NCI-H1105 (cell line): ENCODE data around the gene ARHGAP26.
"Not testable (repeated sequence)": the region's sequence is repeated elsewhere in the genome, so short reads cannot be mapped to it uniquely, and the experiment has no call there.

Experiments used
- DNase-seq: peaks from one replicate; lab custom pipeline; 2025; lab: John Stamatoyannopoulos, UW

ARHGAP26 gene

DNA sequence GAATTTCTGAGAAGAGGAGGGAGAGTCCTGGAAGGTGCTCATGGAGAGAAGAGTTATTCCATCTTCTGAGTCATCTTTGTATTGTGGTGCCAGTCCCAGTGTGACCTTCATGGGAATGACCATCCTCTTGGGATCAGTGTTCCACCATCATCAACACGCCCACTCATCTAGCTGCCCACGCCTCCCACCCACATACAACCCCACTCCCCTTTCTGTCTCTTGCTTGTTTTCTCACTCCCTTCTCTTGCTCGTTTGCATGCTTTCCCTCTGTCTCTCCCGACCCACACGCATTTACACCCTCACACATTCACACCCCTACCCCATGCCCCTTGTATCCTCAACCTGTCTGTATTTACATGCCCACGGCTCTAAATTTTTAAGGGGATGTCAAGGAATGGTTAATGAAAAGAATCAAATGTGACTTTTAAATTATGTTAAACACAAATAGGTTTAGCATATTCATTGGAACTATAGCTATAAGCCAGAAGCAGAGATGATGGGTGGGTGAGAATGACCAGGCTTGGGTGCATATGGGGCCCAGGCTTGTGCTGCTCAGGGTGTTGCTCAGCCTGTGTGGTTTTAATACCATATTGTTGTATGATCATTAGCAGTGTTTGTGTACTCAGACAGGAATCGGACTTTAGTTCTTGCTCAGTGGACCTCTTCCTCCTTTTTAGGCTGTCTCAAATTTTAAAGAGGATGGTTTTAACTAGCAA lies 160.4 kb downstream of the ARHGAP26 start:
- no peak for DNase-seq

- no peak for DNase-seq
Measured at GRCh38 chr5:142931896-142932686, 161.9 kb downstream of the ARHGAP26 start.

GRCh38 chr5:142934051-142934762 lies 164.0 kb downstream of the ARHGAP26 start:
- DNase-seq, result peak; percentile 28

- DNase-seq, result no peak
Measured at GRCh38 chr5:142935014-142935413, 164.8 kb downstream of the ARHGAP26 start.

DNA sequence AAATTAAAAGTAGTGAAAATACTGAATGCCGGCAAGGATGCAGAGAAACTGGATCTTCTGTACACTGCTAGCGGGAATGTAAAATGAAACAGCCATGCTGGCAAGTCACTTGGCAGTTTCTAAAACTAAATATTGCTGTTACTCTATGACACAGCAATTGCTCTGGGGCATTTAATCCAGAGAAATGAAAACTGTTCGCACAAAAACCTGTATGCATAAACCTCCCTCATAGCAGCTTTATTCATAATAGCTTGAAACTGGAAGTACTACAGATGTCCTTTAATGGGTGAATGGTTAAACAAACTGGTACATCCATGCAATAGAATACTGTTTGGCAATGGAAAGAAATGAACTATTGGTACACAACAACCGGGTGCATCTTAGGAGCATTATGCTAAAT lies 167.2 kb downstream of the ARHGAP26 start:
- no peak for DNase-seq

- DNase-seq, result no peak
Measured at GRCh38 chr5:142938266-142938880, 168.2 kb downstream of the ARHGAP26 start.

DNA sequence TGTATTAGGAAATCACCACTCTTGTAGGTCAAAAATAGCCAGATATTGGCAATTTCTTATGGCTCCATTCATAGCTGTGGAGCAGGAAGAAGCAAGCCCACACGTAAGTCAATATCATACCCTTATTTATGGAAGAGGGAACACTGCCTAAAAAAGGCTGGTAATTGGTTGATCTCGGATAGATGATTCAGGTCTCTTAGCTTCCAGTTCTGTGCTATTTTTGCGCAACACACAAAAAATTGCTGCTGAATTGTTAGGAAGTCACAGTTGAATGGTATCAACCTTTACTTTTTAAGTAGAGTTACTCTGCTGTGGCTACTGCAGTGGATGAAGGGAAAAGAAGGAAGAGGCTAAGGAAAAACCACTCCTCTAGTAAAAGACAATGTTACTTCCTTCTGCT lies 168.8 kb downstream of the ARHGAP26 start:
- no peak for DNase-seq

DNA sequence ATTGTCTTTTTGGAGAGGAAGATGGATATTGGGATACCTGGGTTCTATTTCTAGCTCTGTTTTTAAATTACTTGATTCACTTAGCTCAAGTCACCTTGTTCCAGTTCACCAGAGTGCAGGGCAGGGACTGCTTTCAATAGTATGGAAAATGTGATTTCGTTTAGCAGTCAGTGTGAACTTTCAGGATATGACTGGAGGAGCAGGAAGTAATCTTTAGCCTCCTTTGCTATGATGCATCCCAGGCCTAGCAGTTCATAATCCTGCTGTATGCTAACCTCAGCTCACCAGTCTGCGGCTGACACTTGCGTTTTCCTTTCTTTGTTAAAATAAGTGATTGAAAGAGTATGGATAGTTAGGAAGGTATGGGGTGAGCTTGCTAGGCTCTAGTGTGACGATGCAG lies 169.7 kb downstream of the ARHGAP26 start:
- no peak for DNase-seq

DNA sequence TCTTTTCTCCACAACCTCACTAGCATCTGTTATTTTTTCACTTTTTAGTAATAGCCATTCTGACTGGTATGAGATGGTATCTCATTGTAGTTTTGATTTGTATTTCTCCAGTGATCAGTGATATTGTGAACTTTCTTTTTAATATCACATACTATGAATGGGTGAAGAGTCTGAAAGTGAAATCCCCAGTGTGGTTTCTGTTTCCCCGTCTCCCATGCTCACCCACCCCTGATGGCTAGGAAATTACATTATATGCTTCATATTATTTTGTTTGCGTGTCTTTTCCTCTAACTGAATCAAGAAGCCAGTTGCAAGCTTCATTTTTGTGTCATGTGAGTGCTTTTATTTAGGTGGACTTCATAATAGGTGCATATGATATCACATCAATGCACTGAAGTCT lies 171.1 kb downstream of the ARHGAP26 start:
- no peak for DNase-seq

DNA sequence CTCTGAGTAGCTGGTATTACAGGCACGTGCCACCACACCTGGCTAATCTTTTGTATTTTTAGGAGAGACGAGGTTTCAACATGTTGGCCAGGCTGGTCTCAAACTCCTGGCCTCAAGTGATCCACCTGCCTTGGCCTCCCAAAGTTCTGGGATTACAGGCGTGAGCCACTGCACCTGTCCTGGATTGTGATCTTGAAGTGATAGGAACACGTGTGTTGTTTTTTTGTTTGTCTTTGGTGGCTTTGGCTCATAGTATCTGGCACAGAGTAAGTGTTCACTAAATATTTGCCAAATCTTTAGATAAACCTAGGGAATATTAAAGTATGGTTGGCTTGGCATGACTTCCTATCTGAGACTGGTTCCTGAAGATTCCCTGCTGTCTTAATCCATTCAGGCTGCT lies 172.7 kb downstream of the ARHGAP26 start:
- no peak for DNase-seq

DNA sequence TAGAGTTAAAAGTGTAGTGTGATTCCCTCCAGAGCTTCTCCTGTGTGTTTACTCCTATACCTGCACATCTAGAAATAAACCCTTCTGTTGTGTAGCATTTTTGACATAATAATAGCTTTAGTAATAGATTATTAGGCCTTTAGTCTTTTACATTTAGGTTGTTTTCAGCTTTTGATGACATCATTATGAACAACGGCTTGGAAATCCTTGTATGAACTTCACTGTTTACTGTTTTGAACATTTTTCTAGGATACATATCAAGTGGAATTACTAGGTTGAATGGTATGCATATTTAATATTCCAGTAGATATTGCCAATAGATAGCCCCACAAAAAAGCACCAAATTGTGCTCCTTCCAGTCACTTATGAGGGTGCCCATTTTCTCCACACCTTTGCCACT lies 174.0 kb downstream of the ARHGAP26 start:
- no peak for DNase-seq

DNA sequence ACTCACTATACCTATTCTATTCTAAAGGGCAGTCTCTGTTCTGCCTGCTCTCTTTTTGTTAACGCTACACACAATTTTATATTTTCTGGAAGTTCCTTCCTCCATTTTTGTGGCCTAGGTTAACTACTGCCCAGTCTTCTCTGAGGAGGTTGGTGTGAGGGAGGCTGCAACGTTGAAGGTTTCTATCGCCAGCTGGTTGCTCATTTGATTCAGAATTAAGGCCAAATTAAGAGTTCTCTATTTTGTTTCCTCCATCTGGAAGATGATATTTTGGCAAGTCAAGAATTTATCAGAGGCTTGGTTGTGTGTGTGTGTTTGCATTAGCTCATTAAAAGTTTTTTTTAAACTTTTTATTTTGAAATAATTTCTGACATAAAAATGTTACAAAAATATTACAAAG lies 175.1 kb downstream of the ARHGAP26 start:
- DNase-seq, result no peak

DNA sequence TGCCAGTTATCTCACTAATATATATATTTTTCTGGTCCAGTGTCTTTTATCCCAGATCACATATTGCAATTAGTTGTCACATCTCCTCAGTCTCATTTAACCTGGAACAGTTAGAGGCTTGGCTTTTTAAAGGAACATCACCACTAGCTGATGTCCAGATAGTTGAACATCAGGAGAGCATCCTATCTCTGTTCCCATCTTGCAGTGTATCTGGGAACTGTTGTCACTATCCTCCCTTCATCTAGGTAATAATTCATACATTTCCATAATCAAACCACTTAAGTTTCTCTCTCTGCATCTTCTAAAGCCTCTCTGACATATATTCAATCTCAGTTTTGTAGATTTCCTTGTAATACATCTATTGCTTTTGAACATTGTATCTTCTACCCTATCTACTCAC lies 175.7 kb downstream of the ARHGAP26 start:
- no peak for DNase-seq

GRCh38 chr5:142946547-142947426 lies 176.6 kb downstream of the ARHGAP26 start:
- DNase-seq, result no peak

GRCh38 chr5:142947427-142947709 lies 177.2 kb downstream of the ARHGAP26 start:
- no peak for DNase-seq

- DNase-seq, result no peak
Measured at GRCh38 chr5:142952229-142952628, 182.1 kb downstream of the ARHGAP26 start.

GRCh38 chr5:142952871-142953270 lies 182.7 kb downstream of the ARHGAP26 start:
- not testable (repeated sequence) for DNase-seq

GRCh38 chr5:142954455-142954854 lies 184.3 kb downstream of the ARHGAP26 start:
- no peak for DNase-seq

DNA sequence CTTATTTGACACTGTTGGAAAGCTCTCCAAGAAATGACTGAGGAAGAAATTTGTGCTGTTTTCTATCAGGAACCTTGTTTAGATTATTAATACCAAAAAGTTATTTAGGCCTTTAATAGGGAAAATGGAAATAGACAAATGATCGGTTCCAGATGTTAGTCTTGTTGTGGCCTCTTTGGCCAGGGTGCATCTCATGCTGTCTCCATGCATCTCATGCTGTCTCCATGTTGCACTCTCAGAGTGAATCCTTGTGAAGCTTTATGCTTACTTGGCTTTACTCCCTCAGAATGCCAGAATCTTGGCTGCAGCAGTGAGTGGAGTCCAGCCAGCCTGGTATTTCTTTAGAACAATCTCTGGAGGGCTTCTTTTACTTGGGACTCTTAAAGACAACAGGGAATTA lies 185.5 kb downstream of the ARHGAP26 start:
- no peak for DNase-seq

- DNase-seq, result no peak
Measured at GRCh38 chr5:142957528-142957927, 187.4 kb downstream of the ARHGAP26 start.

GRCh38 chr5:142958944-142959682 lies 188.9 kb downstream of the ARHGAP26 start:
- DNase-seq, result no peak
